MM.1S (cell line): ENCODE measurements around the gene EIF3F.

Experiments used
- DNase-seq: peaks from one replicate; pipeline ENCODE4 v3.0.0-alpha.2; 2015
- H2AFZ ChIP-seq: fragments of 300-600 bp; sonication (generic); 2 replicates; pipeline ENCODE4 v1.6.0; 2016; ENCODE audit warnings: antibody characterized with exemption, low read length
- H3F3A ChIP-seq: fragments of 300-600 bp; sonication (generic); 2 replicates; pipeline ENCODE4 v1.6.1; 2016; ENCODE audit warnings: mild to moderate bottlenecking, antibody characterized with exemption, low read length, moderate library complexity, mixed read lengths; ENCODE audit not compliant: insufficient read depth
- H3K27ac ChIP-seq: fragments of 300-600 bp; sonication (generic); 2 replicates; pipeline ENCODE4 v1.5.1; 2016; ENCODE audit warnings: mild to moderate bottlenecking, low read length
- H3K27me3 ChIP-seq: fragments of 300-600 bp; sonication (generic); replicated peaks from 2 replicates; pipeline ENCODE4 v1.6.0; 2016; ENCODE audit warnings: low read length; ENCODE audit not compliant: insufficient read depth
- H3K36me3 ChIP-seq: fragments of 300-600 bp; sonication (generic); replicated peaks from 2 replicates; pipeline ENCODE4 v1.6.1; 2016; ENCODE audit warnings: mild to moderate bottlenecking, low read length, mixed read lengths; ENCODE audit not compliant: insufficient read depth
- H3K4me1 ChIP-seq: fragments of 300-600 bp; sonication (generic); 2 replicates; pipeline ENCODE4 v1.6.1; 2016; ENCODE audit warnings: low read length, mixed read lengths
- H3K4me2 ChIP-seq: fragments of 300-600 bp; sonication (generic); 2 replicates; pipeline ENCODE4 v1.6.0; 2016; ENCODE audit warnings: low read depth, low read length
- H3K4me3 ChIP-seq: fragments of 300-600 bp; sonication (generic); 2 replicates; pipeline ENCODE4 v1.5.1; 2016; ENCODE audit warnings: low read length, mixed read lengths
- H3K79me2 ChIP-seq: fragments of 300-600 bp; sonication (generic); 2 replicates; pipeline ENCODE4 v1.6.1; 2016; ENCODE audit warnings: mixed run types, low read length, mixed read lengths
- H3K9ac ChIP-seq: fragments of 300-600 bp; sonication (generic); 2 replicates; pipeline ENCODE4 v1.6.1; 2016; ENCODE audit warnings: low read length, mixed read lengths
- H3K9me2 ChIP-seq: fragments of 300-600 bp; sonication (generic); replicated peaks from 2 replicates; pipeline ENCODE4 v1.6.1; 2016; ENCODE audit warnings: mild to moderate bottlenecking, low read length, mixed read lengths; ENCODE audit not compliant: insufficient read depth
- H3K9me3 ChIP-seq: fragments of 300-600 bp; sonication (generic); replicated peaks from 2 replicates; pipeline ENCODE4 v1.6.1; 2016; ENCODE audit warnings: mild to moderate bottlenecking, low read length, mixed read lengths; ENCODE audit not compliant: insufficient read depth
- H4K20me1 ChIP-seq: fragments of 300-600 bp; sonication (generic); 2 replicates; pipeline ENCODE4 v1.6.1; 2016; ENCODE audit warnings: mild to moderate bottlenecking, low read length, moderate library complexity, mixed read lengths; ENCODE audit not compliant: insufficient read depth
- EZH2 ChIP-seq: fragments of 300-600 bp; sonication (generic); optimal IDR thresholded peaks from 2 replicates; pipeline ENCODE3; 2017; ENCODE audit warnings: low read depth, mild to moderate bottlenecking, antibody characterized with exemption, low read length, mixed read lengths
- EZH2phosphoT487 ChIP-seq: fragments of 300-600 bp; sonication (generic); IDR thresholded peaks from 2 replicates; pipeline ENCODE4 v1.6.1; 2018; ENCODE audit warnings: antibody characterized with exemption, low read length
- TF ChIP-seq, protein P1 (sequence below): fragments of 300-600 bp; sonication (generic); IDR thresholded peaks from 2 replicates; pipeline ENCODE4 v1.5.1; 2016; ENCODE audit warnings: antibody characterized with exemption, low read length, mixed read lengths

Gene EIF3F

DNA sequence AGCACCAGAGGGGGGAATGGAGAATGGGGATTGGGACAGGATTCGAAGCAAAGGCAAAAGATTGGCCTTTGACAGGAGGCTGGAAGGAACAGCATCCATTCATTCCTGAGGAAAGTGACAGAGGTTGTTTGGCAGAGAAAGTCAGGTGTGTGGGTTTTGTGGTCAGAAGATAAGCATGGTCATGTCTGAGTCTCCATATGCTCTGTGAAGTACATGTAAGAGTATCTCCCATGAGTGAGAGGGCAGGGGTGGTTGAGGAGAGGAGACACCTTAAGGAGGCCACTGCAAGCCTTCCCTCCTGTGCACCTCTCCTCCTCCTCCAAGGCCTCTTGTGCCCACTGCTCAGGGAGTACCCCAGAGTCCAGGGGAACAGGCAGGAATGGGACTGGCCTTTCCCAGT is 20.0 kb upstream of the EIF3F start:
- TF ChIP-seq, protein P1, sequence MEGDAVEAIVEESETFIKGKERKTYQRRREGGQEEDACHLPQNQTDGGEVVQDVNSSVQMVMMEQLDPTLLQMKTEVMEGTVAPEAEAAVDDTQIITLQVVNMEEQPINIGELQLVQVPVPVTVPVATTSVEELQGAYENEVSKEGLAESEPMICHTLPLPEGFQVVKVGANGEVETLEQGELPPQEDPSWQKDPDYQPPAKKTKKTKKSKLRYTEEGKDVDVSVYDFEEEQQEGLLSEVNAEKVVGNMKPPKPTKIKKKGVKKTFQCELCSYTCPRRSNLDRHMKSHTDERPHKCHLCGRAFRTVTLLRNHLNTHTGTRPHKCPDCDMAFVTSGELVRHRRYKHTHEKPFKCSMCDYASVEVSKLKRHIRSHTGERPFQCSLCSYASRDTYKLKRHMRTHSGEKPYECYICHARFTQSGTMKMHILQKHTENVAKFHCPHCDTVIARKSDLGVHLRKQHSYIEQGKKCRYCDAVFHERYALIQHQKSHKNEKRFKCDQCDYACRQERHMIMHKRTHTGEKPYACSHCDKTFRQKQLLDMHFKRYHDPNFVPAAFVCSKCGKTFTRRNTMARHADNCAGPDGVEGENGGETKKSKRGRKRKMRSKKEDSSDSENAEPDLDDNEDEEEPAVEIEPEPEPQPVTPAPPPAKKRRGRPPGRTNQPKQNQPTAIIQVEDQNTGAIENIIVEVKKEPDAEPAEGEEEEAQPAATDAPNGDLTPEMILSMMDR, result no peak
- TF ChIP-seq EZH2 (no peak), EZH2phosphoT487 (no peak)
- no peak overlapping the region for H3K4me3 ChIP-seq

DNA sequence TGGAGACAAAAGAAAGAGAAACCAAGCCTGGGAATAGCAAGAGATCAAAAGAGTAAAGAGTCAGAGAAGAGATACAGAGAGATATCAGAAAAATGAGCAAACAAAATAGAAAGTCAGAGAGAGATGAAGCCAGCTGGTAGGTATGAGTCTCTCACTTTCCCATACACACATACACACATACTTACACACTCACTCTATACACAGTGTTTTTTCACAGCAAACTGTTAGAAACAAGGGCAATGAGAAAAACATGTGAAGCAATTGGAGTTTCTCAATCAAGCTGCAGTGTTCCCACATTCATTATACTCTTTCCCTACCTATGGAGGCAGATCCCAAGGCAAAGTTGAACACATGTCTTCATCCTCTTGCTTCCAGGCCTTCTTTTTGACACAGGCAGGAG is 19.3 kb upstream of the EIF3F start:
- Histone ChIP-seq H3K36me3 (no peaks in the 10 kb centered on the region), H3K4me1 (no peaks in the 10 kb centered on the region), H3K9me2 (no peaks in the 10 kb centered on the region), H3K9ac (no peak overlapping the region), H3F3A (no peaks in the 10 kb centered on the region), H3K4me2 (no peak overlapping the region), H3K27ac (no peak overlapping the region), H3K4me3 (no peak overlapping the region), H3K79me2 (no peaks in the 10 kb centered on the region), H2AFZ (no peak overlapping the region), H3K27me3 (no peaks in the 10 kb centered on the region), H3K9me3 (no peaks in the 10 kb centered on the region), H4K20me1 (no peaks in the 10 kb centered on the region)
- DNase-seq, result no peak
- no peak for TF ChIP-seq EZH2

More for the DNA sequence above, 20.0 kb upstream of the EIF3F start:
- H3K9me3 ChIP-seq, result no peaks in the 10 kb centered on the region
- H3K27me3 ChIP-seq, result no peaks in the 10 kb centered on the region
- no peak overlapping the region for H3K27ac ChIP-seq
- no peak for DNase-seq
- no peaks in the 10 kb centered on the region for H3K4me1 ChIP-seq
- H3K79me2 ChIP-seq, result no peaks in the 10 kb centered on the region
- H3F3A ChIP-seq, result no peaks in the 10 kb centered on the region
- no peaks in the 10 kb centered on the region for H4K20me1 ChIP-seq
- no peak overlapping the region for H2AFZ ChIP-seq
- no peak overlapping the region for H3K9ac ChIP-seq
- no peaks in the 10 kb centered on the region for H3K36me3 ChIP-seq
- no peak overlapping the region for H3K4me2 ChIP-seq
- H3K9me2 ChIP-seq, result no peaks in the 10 kb centered on the region

DNA sequence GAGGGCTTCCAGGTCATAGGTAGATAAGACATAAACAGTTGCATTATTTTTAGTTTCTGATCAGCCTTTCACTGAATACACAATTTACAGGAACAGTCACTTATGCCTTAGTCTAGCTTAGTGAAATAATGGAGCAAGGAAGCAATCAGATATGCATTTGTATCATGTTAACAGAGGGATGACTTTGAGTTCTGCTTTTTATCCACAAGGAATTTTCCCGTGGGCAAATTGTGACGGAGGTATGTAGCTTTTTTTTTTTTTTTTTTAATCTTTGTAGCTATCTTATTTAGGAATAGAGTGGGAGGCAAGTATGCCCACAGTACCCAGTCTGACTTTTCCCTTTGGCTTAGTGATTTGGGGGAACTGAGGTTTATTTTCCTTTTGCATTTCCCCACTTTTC is 18.5 kb upstream of the EIF3F start:
- no peaks in the 10 kb centered on the region for H3K9me2 ChIP-seq

More for the DNA sequence above, 18.5 kb upstream of the EIF3F start:
- H3K4me2 ChIP-seq, result no peak overlapping the region
- H3K9me3 ChIP-seq, result no peaks in the 10 kb centered on the region
- no peak overlapping the region for H3K27ac ChIP-seq
- H3K4me1 ChIP-seq, result no peaks in the 10 kb centered on the region
- no peaks in the 10 kb centered on the region for H4K20me1 ChIP-seq
- TF ChIP-seq EZH2phosphoT487 (no peak), EZH2 (no peak)
- TF ChIP-seq, protein P1, result no peak
- H3F3A ChIP-seq, result no peaks in the 10 kb centered on the region
- H3K36me3 ChIP-seq, result no peaks in the 10 kb centered on the region
- no peaks in the 10 kb centered on the region for H3K79me2 ChIP-seq
- H2AFZ ChIP-seq, result no peak overlapping the region
- no peaks in the 10 kb centered on the region for H3K27me3 ChIP-seq
- no peak overlapping the region for H3K4me3 ChIP-seq
- no peak for DNase-seq
- no peak overlapping the region for H3K9ac ChIP-seq
